Suppressor macrophage treated with lipopolysaccharide for 4 hours (primary cell): ENCODE data around the gene LRP3.
A peak's percentile ranks its signal among the peaks of the same experiment; 100 is the strongest.

ENCODE experiments used
- DNase-seq: peaks from one replicate; pipeline ENCODE4 v3.0.0-alpha.2; 2020

LRP3 gene

DNA sequence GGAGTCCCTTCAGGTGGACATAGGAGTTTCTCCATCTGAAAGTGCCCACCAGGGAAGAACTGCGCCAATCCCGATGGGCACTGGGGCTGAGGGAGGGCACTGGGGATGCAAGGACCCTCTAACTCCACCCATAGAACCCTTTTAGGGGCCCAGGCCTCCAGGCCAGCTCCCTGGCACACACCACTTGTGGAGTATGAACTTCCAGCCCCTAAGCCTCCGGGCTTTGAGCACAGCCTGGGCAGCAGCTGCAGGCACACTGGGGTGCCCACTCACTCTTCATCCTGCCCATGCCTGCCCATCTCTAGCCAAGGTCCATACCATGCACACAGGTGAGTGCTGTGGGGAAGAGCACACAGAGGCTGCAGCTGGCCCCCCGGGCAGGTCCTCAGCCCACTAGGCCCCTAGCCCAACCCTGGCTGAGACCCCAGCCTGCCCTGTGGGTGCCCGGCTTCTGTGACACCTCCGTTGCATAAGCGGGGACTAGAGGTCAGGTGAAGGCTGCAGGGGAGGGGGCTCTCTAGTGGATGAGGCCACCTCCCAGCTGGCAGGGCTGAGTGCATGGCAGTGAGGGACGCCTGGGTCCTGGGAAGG lies 46.1 kb downstream of the LRP3 start:
- no peak for DNase-seq

DNA sequence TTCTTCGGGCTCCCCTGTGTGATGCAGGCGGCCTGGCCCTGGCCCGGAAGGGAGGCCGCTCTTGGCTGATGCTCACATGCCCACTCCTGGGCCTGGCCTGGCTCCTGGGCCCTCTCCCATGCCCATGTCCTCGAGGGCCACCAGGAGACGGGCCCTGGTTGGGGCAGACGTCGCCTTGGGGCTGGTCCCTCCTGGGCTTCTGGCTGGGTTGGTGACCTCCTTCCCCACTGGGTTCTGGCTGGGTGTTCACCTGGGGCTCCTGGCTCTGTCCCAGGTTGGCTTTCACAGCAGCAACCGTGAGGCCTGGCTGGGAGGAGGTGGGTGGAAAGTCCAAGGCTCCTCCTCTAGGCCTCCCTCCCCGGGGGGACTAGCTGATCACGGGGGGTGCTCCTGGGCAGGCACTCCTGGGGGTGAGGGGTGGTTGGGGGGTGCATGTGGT lies 47.0 kb downstream of the LRP3 start:
- no peak for DNase-seq

DNA sequence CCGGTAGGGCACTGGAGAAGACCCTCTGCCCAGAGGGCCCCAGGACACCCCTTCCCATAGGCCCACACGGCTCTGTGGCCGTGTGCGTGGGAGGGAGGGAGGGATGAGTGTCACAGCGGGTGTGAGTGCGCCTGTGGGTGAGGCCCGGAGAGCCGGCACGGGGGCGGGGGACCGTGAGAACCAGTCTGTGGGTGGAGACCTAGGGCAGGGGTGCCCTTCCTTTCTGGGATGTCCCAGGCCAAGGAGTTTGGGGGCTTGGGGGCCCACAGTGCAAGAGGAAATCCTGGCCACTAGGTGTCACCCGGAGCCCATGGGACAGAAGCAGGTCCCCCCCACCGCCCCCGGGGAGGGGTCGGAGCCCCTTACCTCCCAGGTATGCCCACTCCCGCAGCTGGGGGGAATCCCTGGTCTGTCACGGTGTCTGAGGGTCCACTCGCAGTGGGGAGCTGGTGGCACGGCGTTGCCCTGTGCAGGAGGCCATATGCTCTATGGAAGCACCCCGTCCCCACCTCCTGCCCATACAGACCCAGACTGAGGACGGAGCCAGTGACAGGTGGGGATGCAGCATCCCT lies 47.5 kb downstream of the LRP3 start:
- DNase-seq = peak; percentile 49

DNA sequence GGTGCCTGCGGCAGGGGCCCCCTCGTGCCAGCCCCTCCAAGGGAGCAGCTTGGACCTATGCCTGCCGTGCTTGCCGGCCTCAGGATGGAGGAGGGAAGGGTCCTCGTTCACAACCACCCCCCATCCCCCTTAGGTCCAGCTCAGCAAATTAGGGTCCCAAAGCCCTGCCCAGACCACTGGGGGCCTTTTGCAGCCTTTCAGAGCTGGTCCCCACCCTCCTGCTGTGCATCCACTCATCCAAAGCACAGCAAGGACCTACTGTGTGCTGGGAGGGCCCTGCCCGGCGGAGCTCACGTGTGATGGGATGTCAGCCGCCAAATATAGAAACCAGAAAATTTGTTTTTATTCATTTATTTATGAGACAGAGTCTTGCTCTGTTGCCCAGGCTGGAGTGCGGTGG lies 48.0 kb downstream of the LRP3 start:
- DNase-seq = no peak

DNA sequence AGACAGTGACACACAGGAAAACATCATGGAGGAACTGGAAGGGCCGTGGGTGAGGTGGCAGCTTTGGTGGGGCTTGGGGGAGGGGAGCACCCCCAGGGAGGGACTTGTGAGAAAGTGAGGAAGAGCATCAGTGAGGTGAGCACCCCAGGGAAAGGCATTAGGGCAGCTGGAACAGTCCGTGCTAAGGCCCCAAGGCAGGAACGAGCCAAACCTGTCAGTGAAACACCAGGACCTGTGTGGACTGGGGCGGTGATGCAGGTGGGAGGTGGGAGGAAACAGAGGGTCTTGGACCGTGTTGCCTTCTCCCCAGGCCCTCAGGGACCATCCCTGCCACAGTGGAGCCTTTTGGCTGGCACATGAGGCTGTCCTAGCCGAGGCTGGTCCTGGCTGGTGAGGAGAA lies 48.8 kb downstream of the LRP3 start:
- DNase-seq = no peak

DNA sequence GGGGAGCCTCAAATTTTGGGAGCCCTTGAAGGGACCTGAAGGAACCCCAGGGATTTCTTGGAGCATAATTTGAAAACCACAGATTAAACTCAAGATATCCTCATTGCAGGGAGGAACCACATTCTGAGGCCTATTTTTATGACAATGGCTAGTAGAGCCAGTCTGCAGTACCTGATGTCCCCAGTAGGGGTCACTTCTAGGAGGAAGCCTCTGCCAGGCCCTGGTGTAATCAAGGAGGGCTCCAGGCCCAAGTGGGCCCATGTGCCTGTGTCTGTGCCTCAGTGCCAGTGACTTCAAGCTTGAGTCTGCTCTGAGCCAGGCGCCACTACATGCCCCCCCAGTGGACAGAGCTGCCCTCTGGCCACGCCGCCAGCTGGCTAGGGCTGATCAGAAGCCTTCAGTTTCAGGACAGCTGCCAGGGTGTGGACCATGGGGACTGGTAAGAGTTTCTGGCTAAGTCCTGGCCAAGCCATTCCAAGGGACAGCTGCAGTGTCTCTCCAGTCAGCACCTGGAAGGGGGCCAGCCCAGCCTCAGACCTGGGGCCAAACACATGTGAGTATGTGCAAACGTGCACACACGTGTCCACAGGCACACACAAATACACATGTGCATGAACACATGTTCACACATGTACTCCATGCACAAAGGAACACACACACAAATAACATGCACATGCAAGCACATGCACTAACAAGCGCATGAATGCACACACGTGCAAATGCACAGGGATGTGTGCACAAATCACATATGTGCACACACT lies 52.0 kb downstream of the LRP3 start:
- peak; percentile 52 for DNase-seq

DNA sequence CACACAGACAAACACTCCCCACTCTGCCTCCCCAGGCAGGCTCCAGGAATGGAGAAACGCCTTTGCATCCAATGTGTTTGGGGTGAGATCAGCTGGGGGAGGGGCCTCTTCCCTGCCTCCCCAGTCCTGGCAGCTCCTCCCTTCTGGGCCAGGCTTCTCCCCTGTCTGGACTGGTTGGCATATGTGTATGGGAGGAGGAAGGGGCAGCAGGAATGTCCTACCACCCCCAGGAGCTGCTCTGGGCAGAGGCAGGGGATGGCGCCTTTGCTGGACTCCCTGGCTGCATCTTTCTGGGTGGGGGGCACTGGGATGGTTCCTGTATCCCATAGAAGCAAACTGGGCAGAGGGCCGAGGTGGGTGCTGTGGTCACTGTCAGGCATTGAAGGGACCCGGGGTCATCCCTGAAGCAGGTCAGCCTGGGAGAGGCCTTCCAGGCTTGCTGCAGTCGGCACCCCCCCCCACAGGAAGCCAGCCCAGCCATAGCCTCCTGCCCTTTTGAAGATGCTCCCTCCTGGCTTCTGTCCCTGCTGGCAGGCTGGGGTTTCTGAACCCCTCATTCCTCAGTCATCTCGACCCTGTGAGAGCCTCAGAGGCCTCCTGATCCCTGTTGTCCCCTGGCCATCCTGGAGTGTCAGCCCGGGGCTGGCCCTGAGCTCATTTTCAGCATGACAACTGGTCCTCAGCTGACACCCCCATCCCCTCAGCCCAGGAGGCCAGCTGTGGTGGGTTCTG lies 52.7 kb downstream of the LRP3 start:
- no peak for DNase-seq

DNA sequence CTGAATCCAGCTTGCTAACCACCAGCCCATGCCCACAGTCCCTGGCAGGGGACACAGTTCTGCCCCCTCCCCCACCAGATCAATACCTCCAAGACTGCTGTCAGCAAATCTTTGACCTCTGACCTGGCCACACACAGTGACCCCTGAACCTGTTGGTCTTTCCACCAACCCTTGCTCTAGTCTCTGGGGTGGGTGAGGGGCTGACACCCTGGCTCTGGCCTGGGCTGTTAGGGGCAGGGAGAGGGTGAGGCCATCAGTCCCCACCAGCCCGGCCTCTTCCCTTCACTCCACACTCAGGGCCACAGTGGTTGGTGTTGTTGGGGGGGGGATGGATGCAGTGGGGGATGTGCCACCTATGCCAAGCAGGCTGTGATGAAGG lies 53.3 kb downstream of the LRP3 start:
- no peak for DNase-seq

DNA sequence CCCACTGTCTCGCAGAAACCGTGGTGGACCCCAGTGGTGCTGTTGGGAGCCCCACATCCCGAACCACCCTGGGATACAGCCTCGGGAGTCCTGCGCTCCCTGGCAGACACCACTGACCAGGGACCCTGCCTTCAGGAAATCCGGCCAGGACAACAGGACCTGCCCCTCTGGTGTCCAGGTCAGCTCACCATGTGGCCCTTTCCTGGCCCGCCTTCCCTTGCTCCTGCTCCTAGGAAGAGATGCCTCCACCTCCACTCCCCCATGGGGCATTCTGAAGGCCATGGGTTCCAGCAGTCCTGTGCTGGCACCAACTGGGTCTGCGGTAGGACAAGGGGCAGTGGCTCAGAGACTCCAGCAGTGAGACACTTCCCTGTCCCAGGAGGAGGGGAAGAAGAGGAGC lies 54.0 kb downstream of the LRP3 start:
- no peak for DNase-seq

DNA sequence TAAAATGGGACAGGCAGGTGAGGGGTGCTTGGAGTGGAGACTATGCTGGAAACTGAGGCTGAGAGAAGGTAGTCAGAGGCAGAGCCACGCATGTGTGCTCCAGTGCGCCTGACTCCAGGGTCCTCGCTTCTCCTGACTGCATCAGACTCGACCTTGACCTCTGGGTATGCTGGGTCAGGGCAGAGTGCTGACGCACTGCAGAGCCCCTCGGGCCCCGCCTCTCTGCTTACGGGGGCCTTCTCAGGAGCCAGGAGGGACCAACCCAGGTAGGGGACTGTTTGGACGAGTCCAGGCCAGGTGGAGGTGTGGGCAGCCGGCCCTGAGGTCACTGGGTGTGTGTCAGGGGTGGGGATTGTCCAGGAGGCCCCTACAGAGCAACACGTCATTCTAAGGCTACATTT lies 54.4 kb downstream of the LRP3 start:
- DNase-seq = no peak

DNA sequence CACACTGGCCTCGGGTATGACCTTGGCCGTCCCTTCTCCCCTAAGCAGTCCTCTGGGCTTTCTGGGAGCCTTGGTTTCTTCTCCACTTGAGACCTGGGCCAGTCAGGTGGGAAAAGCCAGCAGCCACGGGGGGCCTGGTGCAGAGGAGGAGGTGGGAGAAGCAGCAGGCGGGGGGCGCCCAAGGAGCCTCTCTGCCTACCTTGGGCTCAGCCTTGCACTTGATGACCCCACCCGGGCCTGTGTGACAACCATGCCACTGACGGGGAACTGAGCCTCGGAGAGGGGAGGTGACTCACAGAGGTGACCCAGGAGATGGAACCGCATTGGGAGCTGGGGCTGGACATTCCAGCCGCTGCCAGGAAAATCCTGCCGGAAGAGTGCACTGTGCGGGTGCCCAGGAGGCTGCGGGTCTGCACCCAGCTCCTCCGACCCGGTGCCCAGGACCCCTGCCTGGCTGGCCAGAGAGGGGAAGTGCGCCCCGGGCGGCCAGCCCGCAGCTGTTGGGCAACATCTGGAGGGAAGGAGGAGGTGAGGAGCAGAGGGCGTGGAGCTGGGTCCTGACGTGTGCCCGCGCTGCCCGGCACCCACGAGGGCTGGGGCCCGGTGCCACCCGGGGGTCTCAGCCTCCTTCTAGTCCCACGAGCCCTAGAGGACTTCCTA lies 55.0 kb downstream of the LRP3 start:
- DNase-seq = peak; percentile 80

DNA sequence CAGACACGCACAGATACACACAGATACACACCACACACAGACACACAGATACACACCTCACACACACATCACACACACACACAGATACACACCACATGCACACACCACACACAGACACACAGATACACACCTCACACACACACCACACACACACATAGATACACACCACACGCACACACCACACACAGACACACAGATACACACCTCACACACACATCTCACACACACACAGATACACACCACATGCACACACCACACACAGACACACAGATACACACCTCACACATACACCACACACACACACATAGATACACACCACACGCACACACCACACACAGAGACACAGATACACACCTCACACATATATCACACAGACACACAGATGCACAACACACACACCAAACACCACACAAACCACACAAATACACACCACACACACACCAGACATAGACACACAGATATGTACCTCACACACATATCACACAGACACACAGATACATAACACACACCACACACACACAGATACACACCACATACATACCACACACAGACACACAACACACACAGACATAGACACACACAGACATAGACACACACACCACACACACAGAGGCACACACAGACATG lies 55.7 kb downstream of the LRP3 start:
- no peak for DNase-seq

DNA sequence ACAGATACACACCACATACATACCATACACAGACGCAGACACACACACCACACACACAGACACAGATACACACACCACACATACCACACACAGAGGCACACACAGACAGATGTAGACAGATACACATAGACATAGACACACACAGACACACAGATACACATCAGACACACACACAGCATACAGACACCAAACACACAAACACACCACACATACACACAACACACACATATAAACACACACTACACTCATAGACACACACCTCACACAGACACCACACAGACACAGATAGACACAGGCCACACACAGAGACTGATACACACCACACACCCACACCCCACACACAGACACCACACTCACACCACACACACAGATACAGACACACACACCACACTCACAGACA lies 56.4 kb downstream of the LRP3 start:
- DNase-seq = no peak

DNA sequence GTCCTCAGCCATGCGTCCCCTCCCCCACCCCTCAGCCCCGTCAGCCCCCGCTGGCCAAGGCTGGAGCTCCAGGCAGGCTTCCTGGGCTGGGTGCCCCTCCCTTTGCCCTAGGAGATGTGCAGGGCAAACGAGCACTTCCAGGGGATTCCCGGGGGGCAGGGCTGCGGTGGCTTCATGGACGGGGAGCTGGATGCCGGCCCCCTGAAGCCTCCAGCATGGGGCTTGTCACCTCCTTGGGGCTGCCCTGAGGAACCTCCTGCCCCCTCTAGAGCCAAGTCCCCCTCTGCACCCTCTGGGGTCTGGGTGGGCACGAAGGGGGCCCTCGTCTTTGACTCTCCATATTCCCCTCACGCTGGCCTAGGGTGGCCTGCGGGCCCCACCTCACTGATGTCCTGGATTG lies 56.9 kb downstream of the LRP3 start:
- no peak for DNase-seq

DNA sequence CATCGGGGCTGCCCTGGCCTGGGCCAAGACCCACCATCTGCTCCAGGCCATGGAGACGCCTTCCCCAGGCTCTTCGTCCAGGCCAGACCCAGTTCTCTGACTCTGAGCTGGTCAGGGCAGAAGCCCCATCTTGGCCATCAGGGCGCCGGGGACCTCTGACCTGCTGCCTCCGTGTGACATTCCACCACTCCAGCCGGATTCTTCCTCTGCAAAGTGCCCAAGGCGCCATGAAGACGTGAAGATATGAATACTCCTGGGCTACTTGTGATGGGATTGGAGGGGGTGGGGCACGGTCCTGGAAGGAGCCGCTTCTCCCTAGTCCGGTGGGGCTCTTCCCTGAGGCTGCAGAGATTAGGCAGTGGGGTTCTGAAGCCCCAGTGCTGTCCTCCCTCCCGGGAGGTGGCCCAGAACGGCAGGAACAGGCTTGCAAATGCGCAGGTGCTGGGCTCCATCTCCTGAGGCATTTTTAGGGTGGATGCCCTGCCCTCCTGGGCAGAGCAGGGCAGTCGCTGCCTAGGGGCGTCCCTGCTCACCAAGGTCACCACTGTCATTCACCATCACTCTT lies 57.5 kb downstream of the LRP3 start:
- DNase-seq = no peak

DNA sequence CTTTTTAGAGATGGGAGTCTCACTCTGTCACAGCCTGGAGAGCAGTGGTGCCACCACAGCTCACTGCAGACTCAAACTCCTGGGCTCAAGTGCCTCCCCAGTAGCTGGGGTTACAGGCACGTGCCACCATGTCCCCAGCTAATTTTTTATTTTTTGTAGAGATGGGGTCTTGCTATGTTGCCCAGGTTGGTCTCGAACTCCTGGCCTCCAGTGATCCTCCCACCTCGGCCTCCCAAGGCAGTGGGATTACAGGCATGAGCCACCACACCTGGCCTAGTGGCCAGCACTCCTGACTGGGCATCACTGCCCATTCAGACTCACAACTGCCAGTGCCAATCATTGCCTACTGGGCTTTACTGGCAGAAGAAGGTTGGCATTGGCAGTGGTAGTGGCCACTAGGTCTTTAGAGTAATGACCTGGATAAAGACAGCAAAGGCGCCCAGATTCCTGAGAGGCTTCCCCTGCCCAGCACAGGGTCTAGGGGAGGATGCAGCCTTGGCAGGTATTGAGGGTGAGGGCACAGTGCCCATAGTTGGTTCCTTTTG lies 58.4 kb downstream of the LRP3 start:
- DNase-seq = no peak

DNA sequence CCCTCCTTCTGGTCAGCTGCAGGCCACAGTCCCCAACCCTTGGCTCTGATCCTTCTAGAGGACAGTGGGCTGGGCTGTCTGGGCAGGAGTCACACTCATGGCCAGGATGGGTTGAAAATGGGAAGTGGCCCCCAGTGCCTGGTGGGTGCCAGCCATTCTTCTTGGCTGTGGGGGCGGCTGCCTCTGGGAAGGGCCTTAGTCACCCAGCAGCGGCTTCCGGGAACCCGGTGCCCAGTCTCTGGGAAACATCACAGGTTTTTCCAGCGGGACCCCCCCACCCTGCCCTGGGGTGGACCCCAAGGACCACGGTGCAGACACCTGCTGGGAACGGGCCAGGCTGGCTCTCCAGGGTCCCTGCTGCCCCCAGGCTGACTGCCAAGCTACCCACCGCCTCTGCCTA lies 58.8 kb downstream of the LRP3 start:
- DNase-seq = peak; percentile 90

DNA sequence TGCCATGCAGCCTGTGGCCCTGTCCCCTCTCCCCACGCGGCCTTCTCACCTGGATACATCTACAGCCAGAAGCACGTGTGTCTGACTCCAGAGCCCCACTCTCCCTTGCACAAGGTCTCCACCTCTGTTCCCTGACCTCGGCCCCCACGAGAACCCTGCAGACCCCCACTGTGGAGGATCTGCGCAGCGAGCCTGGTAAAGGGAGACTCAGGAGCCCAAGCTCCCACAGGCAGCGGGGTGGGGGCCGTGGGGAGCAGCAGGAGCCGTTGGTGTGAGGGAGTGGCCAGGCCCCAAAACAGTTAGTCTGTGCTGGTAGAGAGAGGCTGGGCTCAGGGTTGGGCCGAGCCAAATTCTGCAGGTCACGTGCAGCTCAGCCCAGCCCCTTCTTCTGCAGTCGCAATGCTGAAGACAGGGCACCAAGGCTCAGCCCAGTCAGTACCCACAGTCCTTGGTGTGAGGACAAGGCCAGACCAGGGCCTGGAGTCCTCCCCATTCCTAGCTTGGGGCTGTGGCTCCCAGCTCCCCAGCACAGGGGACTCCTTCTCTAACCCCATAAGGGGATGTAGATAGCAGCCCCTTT lies 60.2 kb downstream of the LRP3 start:
- no peak for DNase-seq

DNA sequence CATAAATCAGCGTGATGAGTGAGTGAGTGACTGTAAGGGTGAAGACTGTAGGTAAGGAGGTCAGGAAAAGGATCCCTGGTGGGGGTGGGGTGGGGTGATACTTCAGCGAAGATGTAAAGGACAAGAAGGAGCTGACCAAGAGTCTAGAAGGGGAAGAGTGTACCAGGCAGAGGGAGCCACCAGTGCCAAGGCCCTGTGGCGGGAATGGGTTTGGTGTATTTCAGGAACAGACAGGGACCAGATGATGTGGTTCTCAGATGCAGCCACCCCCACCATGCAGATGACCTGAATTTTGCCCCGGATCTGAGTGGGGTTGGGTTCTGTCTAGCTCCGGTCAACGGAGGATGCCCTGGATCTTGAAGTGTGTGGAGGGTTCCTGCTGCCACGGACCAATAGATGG lies 61.7 kb downstream of the LRP3 start:
- DNase-seq = no peak

DNA sequence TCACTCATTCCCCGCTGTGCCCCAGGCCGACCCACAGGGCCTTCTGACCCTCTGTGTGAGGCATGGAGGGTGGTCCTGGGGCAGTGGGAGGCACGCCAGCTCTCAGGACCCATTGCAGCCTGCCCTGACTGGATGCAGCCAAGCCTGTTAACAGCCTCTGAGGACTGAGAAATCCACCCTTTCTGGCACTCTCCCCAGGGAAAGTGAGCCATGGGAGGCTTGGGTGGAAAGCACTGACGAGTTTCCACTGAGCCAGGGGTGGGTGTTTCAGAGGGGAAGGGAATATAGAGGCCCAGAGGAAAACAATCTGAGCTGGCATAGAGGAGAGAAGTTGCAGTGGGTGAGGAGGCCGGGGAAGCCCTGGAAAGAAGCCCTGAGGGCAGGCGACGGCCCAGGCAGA lies 62.1 kb downstream of the LRP3 start:
- no peak for DNase-seq

DNA sequence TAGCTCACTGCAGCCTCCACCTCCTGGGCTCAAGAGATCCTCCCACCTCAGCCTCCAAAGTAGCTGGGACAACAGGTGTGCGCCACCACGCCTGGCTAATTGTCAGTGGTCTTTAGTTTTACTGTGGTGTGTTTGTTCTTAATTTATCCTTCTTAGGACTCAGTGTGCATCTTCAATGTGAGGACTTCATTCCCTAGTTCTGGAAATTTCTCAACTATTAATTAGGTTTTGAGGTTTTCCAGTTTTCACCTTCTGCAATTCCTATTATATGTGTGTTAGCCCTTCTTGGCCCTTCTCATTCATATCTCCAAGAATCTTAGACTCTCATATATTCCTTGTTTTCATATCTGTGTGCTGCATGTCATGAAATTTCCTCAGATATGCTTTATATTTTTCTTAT lies 63.7 kb downstream of the LRP3 start:
- DNase-seq = no peak
